Right lobe of liver (tissue), 4 donors: ENCODE results near the gene FOXN4.

Experiments
- POLR2A ChIP-seq: fragments of 450-650 bp; IDR thresholded peaks from one replicate; pipeline ENCODE4 v1.6.1; 2017; ENCODE audit warnings: antibody characterized with exemption, mild to moderate bottlenecking
- TF ChIP-seq, protein P1 (sequence below), 4 donors: fragments of 200-600 bp in 3 of 4; fragments of 450-650 bp in 1 of 4; IDR thresholded peaks; one replicate each; pipeline versions ENCODE4 v1.5.1 to v1.8.0; 2016 to 2022; ENCODE audit warnings: antibody characterized with exemption in 4 of 4, mild to moderate bottlenecking in 2 of 4
- donor health status: DM: no; HTN: no; CAD: no.
- donor health status: DM: no; HTN: no; CAD: no.
- donor health status: DM: no; HTN: yes; CAD: no.

DNA sequence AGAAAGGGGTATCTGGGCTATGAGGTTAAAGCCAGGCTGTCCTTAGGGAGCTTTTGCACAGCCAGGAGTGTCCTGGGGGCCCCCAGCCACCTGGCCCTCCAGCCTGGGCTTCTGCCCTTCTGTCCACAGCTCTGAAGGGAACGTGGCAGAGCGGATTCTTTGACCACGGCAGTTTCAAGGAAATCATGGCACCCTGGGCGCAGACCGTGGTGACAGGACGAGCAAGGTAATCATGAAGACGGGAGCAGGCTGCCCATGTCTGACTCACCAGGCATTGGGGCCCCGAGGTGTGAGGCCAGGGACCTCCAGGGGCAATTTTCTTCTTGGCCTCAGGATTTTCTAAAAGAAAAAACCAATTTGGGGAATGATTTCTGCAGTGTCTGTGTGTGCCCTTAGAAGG, 53.1 kb downstream of the FOXN4 start:
- TF ChIP-seq, protein P1, sequence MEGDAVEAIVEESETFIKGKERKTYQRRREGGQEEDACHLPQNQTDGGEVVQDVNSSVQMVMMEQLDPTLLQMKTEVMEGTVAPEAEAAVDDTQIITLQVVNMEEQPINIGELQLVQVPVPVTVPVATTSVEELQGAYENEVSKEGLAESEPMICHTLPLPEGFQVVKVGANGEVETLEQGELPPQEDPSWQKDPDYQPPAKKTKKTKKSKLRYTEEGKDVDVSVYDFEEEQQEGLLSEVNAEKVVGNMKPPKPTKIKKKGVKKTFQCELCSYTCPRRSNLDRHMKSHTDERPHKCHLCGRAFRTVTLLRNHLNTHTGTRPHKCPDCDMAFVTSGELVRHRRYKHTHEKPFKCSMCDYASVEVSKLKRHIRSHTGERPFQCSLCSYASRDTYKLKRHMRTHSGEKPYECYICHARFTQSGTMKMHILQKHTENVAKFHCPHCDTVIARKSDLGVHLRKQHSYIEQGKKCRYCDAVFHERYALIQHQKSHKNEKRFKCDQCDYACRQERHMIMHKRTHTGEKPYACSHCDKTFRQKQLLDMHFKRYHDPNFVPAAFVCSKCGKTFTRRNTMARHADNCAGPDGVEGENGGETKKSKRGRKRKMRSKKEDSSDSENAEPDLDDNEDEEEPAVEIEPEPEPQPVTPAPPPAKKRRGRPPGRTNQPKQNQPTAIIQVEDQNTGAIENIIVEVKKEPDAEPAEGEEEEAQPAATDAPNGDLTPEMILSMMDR (IDR thresholded peaks at IDR 0.05) = no peak
- TF ChIP-seq POLR2A = no peak
